HG03196 (cell line): ENCODE measurements around the gene ZNF770.
"Not testable (repeated sequence)": the region's sequence is repeated elsewhere in the genome, so short reads cannot be mapped to it uniquely, and the experiment has no call there.

Experiments used
- ATAC-seq: cut with Tn5 transposase; IDR thresholded peaks from one replicate; pipeline ENCODE4 v1.9.1; 2021; ENCODE audit not compliant: unreplicated experiment

Gene ZNF770

DNA sequence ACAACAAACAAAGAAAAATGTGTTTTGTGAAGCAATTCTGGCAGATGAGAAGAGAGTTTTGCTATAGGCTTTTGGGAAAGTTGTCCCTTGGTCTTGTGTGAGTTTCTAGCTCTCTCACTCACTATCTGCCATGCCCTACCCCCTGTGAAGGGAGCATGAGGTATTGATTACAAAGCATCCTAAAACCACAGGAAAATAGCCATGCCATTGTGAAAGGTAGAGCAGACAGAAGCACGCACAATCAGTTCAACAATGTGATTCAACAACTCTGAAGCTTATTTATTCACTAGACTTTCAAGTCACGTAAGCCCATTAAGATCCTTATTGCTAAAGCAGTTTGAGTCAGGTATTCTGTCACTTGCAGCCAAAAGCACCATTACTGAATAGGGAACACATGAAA is 12.0 kb downstream of the ZNF770 start:
- no peak for ATAC-seq

DNA sequence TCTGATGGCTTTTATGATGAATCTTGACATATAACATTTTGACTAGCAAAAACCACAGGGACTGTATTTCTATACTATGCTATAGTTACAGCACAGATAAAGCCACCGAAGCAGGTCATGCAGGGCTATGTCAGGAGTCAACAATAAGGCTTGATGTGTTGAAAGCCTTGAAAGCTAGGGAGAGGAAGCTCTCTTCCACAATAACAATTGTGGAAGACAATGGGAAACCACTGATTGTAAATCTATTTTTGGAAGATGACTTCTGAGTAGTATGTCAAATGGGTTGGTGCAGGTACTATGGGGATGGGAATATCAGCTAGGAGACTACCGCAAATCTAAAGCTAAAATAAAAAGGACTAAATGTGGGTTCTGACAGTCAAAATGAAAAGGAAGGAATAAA is 14.6 kb downstream of the ZNF770 start:
- no peak for ATAC-seq

DNA sequence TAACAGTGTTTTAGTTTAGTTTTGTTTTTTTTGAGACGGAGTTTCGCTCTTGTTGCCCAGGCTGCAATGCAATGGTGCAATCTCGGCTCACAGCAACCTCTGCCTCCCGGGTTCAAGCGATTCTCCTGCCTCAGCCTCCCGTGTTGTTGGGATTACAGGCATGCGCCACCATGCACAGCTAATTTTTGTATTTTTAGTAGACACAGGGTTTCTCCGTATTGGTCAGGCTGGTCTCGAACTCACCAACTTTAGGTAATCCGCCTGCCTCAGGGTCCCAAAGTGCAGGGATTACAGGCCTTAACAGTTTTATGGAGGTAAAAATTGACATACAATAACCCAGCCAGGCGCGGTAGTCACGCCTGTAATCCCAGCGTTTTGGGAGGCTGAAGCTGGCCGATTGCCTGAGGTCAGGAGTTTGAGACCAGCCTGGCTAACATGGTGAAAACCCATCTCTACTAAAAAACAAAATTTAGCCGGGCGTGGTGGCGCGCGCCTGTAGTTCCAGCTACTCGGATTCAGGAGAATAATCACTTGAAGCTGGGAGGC is 17.9 kb downstream of the ZNF770 start:
- ATAC-seq, result not testable (repeated sequence)

DNA sequence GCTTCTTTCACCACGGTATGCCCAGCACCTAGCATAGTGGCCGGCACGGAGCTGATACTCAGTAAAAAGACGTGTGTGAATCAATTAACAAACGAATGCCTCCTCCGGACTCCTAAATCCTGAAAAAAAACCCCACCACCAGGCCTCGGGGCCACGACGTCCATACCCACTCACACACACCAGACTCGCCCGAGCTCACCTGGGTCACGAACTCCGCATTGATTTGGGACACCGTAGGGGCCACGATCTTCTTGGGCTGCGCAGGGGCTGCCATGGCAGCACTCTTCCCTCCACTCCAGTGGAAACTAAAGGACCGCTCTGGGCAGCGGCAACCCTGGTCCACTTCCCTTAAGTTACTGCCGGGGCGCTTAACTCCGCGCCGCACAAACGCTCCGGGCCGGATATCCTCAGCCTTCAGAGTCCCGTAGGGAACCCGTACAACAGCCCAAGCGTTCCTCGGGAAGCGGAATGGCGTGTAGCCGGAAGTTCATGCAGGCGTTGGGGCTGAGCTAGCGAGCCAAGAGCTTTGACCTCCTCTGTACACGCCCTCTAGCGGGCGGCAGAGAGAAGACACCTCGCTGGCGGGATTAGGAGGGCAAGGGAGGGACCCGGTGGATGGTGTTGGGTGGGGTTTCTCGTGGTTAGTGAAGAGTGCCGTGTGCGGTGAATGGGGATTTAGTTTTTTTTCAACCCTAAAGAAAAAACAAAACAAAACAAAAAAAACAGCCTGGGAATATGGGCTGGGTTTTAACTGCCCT is 18.6 kb downstream of the ZNF770 start, which contains the start of gene AQR:
AQR (minus strand) TSS at position 403 of the 758 bp plus-strand sequence; CDS start at position 274, 129 bp downstream.
- peak; percentile 98 for ATAC-seq

DNA sequence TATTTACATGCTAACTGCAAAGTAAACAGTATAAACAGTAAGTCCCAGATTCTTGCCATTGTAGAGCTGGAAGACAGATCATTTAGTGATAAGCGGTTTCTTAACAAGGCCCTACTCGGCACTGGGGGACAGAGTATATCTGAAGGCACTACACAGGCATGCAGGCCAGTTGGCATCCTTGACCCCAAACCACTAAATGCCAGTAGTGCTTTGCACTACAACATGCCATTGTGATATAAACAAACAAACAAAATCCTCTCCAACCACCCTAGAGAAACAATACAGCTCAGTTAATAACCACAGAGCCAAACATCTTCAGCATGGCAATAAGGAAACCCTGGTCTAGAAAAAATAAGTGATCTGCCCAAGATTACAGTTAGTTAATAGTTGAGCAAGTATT is 23.8 kb downstream of the ZNF770 start:
- ATAC-seq, result no peak

DNA sequence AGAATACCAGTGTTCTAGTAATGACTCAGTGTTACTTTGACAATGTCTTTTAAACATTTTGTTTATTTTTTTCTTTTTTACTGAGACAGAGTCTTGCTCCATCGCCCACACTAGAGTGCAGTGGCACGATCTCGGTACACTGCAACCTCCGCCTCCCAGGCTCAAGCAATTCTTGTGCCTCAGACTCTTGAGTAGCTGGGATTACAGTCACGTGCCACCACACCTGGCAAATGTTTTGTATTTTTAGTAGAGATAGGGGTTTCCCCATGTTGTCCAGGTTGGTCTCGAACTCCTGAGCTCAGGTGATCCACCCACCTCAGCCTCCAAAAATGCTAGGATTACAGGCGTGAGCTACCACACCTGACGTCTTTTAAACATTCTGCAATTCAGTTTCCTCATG is 34.2 kb downstream of the ZNF770 start:
- no peak for ATAC-seq

DNA sequence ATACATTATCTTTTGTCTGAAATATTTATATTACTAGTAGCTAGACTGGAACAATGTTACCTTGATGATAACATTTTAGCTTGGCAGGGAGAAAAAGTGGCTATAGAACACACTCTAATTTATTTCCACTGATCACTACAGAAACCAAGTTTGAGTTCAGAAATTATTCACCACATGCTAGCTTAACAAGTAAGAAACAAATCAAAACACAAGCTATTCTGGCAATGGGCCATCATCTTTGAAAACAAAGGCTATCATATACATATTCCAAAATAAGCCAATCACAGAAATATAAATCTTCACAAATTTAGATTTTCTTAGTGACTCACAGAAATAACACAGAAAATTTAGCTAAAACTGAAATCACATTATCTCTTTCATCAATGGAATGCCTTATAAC is 35.6 kb downstream of the ZNF770 start:
- no peak for ATAC-seq

DNA sequence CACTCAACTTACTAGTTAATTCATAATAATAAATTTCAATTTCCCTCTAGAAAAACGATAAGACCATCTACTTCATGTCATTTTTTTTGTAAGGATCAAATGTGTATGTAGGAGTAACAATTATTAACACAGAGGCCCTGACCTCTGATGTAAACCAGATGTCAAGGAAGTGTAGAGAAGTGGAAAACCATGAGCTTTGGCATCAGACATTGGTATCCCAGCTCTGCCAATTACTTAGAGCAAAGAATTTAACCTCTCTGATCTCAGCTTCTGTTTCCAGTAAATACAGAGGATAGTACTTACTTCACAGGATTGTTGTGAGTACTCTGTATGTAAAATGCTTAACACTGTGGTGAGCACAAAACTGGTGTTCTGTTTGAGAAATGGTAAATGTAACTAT is 36.1 kb downstream of the ZNF770 start:
- no peak for ATAC-seq

DNA sequence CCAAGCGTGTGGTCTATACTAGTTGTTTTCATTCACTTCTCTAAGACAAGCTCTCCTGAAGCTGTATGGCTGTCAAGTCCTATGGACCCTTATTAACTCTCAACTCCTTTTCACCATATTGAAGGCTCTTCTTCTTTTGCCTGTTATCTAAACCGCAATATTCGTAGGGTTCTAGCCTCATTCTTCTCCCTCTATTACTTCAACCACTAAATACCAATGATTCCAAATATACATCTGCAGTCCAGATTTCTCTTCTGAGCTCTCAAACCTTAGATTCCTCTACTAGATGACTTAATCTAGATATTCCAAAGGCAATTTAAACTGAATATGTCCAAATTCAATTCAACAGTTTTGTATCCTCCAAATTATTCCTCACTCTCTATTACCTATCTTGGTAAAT is 43.2 kb downstream of the ZNF770 start:
- ATAC-seq, result no peak

DNA sequence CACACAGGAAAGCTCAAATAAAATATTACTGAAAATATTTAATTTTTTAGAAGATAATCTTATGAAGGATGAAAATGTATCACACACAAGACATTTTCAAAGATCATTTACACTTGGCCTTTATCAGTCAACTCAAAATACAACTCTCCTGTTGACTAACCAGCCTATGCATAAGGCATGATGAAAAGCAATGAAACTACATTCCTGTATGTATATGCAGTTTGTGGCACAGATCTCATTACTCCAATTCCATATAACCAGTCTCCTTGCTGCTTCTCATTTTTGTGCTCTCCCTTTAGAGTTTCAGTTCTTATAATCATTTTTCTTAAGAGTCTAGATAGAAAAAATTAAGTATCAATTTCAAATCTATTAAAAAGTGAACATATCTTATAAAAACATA is 44.4 kb downstream of the ZNF770 start:
- no peak for ATAC-seq

DNA sequence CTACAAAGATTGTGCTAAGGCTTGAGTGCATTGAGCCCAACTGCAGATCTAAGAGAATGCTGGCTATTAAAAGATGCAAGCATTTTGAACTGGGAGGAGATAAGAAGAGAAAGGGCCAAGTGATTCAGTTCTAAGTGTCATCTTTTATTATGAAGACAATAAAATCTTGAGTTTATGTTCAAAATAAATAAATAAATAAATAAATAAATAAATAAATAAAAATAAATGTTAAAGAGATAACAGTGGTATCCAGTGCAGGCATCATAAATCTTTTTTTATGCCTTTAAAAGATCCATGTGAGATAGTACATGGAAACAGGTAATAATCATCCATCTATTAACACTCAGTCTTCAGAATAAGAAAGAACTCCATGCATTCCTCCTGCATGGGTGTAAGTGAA is 44.8 kb downstream of the ZNF770 start:
- not testable (repeated sequence) for ATAC-seq

DNA sequence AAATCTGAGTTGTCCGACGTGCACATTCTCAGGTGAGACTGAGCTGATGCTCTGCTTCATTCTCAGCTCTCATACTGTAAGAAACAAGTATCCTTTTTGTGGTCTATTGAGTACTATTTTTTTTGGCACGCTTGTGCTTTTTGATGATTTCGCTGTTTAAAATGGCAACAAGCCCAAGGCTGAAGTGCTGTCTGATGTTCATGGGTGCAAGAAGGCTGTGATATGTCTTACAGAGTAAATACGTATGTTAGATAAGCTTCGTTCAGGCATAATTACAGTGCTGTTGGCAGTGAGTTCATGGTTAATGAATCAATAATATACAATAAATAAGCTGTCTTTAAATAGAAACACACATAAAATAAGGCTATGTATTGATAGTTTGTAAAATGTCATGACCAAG is 45.7 kb downstream of the ZNF770 start:
- ATAC-seq, result no peak

DNA sequence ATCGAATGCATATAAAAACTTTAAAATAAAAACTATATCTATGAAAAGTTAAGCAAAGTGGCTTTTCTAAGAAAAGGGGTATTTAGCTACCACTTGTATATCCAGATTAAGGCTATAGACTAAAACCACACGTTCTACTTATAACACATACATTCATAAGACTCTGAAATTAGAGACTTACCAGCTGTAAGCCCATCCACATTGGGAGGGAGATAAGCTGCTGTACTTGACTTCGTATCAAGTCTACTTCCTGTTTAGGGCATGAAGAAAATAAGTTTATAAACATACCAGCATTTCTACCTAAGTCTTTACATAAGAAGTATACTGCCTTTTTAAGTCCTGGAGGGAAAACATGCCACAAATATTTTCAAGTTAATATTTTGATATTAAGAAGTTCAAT is 46.3 kb downstream of the ZNF770 start:
- ATAC-seq, result no peak

DNA sequence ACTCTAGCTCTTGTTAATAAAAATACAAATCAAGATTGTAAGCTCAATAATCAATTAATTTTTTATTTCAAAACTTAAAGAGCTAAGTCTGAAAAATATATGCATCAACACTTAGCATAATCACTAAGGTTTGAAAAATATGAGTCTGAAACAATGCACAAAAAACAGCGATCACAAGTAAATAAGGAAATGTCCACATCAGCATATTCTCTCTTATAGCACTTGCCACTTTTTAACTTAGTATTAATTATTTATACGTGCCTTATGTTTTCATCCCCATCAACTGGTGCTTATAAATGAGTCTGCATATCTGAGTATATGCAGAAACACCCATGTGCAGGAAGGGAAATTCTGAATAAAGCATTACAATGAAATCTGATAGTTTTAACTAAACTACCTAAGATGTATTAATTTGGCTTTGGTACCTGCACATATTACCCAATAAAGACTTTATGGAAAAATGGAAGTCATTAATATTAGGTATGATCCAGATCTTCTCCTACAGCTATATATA is 46.8 kb downstream of the ZNF770 start:
- no peak for ATAC-seq

DNA sequence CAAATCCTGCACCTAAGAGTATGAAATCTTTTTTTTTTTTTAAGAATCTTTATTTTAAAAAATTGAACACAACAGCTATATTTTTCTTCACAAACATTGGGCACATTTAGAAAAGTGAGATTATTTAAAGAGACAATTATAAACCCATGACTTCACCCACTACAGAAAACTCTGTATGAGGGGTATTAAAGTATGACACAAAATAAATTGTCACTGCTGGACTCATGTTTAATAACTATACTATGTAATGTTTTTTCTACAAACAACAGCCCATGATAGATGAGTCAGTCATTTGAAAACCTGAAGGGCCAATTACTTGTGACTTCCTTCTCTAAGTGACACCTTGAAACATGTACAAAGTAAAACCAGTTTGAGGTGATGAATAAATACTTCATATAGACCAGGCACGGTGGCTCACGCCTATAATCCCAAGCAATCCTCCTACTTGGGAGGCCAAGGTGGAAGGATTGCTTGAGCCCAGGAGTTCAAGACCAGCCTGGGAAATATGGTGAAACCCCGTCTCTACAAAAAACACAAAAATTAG is 54.6 kb downstream of the ZNF770 start:
- ATAC-seq, result no peak

DNA sequence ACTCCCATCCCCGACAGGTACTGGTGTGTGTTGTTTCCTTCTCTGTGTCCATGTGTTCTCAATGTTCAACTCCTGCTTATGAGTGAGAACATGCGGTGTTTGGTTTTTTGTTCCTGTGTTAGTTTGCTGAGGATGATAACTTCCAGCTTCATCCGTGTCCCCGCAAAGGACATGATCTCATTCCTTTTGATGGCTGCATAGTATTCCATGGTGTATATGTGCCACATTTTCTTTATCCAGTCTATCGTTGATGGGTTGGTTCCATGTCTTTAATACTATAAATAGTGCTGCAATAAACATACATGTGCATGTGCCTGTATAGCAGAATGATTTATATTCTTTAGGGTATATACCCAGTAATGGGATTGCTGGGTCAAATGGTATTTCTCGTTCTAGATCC is 59.7 kb downstream of the ZNF770 start:
- not testable (repeated sequence) for ATAC-seq
